K562 (cell line): ENCODE data around the gene MROH2B. TPM values are rescaled to one million over a fixed set of nuclear protein-coding genes. Genes with fewer than 3 reads are reported as not detected.

Source experiments
- ATAC-seq: fragments of 200-7000 bp; cut with Tn5 transposase; 3 replicates; pipeline ENCODE4 v1.9.1; 2020; ENCODE audit warnings: moderate library complexity
- BruUV-seq: library from RNA; stranded (reverse); fragments of 400-500 nt; replicated peaks from 2 replicates; lab custom pipeline; 2021; lab: Mats Ljungman, UMichigan
- CTCF ChIA-PET: fragments of 300-600 bp; formaldehyde crosslinking; extraction: SDS; loops from one replicate; lab custom pipeline; 2021; ENCODE audit warnings: low intra/inter-chr PET ratio; lab: Yijun Ruan, JAX
- POLR2A ChIA-PET: fragments of 300-600, 350-650 bp; sonication (Branson Sonifier 250); formaldehyde crosslinking; extraction: SDS; loops from one replicate; lab custom pipeline; 2021; ENCODE audit warnings: antibody characterized with exemption, inconsistent platforms; lab: Yijun Ruan, JAX
- DNase-seq, 4 experiments: peaks; one replicate each; pipeline versions ENCODE4 v3.0.0 to v3.0.0-alpha.2; 2011 to 2018; ENCODE audit warnings: low spot score in 3 of 4, mixed read lengths in 3 of 4; ENCODE audit errors: extremely low read depth in 1 of 4
- FAIRE-seq: peaks from 2 replicates; lab custom pipeline; 2011; peaks lifted over from hg19 to GRCh38; lab: Jason Lieb, UNC
- H2AFZ ChIP-seq: 2 replicates; pipeline ENCODE4 v1.6.0; 2011; ENCODE audit warnings: low read depth, low read length, control low read depth, inconsistent platforms
- H3K27ac ChIP-seq: fragments of 200-600 bp; 3 replicates; pipeline ENCODE4 v1.8.0; 2011; ENCODE audit warnings: low read depth, mild to moderate bottlenecking, control low read depth, inconsistent platforms, low read length, moderate library complexity, mixed read lengths; ENCODE audit errors: extremely low read depth
- H3K27me3 ChIP-seq, 2 experiments: fragments of 300-600 bp in 1 of 2; 2 replicates in 1 of 2; 3 replicates in 1 of 2; pipeline versions ENCODE4 v1.6.0 to v1.8.0; 2011; ENCODE audit warnings: inconsistent platforms in 2 of 2, low read length in 2 of 2, mild to moderate bottlenecking in 1 of 2, mixed read lengths in 1 of 2, moderate library complexity in 1 of 2; ENCODE audit not compliant: control insufficient read depth in 2 of 2, insufficient read depth in 2 of 2
- H3K36me3 ChIP-seq: fragments of 300-600 bp; 3 replicates; pipeline ENCODE4 v1.8.0; 2011; ENCODE audit warnings: mild to moderate bottlenecking, low read length, inconsistent platforms; ENCODE audit not compliant: control insufficient read depth, insufficient read depth
- H3K4me1 ChIP-seq, 2 experiments: fragments of 200-600 bp in 1 of 2; replicated peaks in 1 of 2; 2 replicates in 1 of 2; 3 replicates in 1 of 2; pipeline versions ENCODE4 v1.5.1 to v1.8.0; 2011; ENCODE audit warnings: inconsistent platforms in 2 of 2, low read length in 2 of 2, mild to moderate bottlenecking in 1 of 2, mixed read lengths in 1 of 2, moderate library complexity in 1 of 2; ENCODE audit not compliant: control insufficient read depth in 2 of 2, insufficient read depth in 2 of 2
- H3K4me2 ChIP-seq: 2 replicates; pipeline ENCODE4 v1.6.1; 2011; ENCODE audit warnings: low read length, control low read depth, inconsistent platforms, mixed read lengths; ENCODE audit not compliant: insufficient read depth
- H3K4me3 ChIP-seq: fragments of 200-600 bp; sonication (generic), shearing (Covaris generic); 2 replicates; pipeline ENCODE4 v1.5.1; 2016; ENCODE audit warnings: control low read depth, inconsistent platforms
- H3K79me2 ChIP-seq: fragments of 200-600 bp; 3 replicates; pipeline ENCODE4 v1.8.0; 2011; ENCODE audit warnings: low read length, inconsistent platforms; ENCODE audit not compliant: control insufficient read depth, insufficient read depth
- H3K9ac ChIP-seq, 2 experiments: 2 replicates each; pipeline versions ENCODE4 v1.6.0 to v1.6.1; 2011; ENCODE audit warnings: low read depth in 2 of 2, low read length in 2 of 2, control low read depth in 1 of 2, inconsistent platforms in 1 of 2, mild to moderate bottlenecking in 1 of 2, mixed read lengths in 1 of 2; ENCODE audit not compliant: insufficient read depth in 1 of 2
- H3K9me1 ChIP-seq: one replicate; pipeline ENCODE4 v1.6.0; 2011; ENCODE audit warnings: inconsistent platforms, mild to moderate bottlenecking, low read length, moderate library complexity; ENCODE audit not compliant: control insufficient read depth, insufficient read depth
- H3K9me3 ChIP-seq: replicated peaks from 2 replicates; pipeline ENCODE4 v1.5.1; 2011; ENCODE audit warnings: low read depth, low read length, inconsistent platforms; ENCODE audit not compliant: control insufficient read depth, insufficient read depth
- H4K20me1 ChIP-seq: replicated peaks from 2 replicates; pipeline ENCODE4 v1.6.1; 2011; ENCODE audit warnings: low read length, inconsistent platforms, mixed read lengths; ENCODE audit not compliant: control insufficient read depth, insufficient read depth
- IRF9 ChIP-seq: fragments of 450-650 bp; IDR thresholded peaks from 2 replicates; pipeline ENCODE4 v1.6.1; 2016; ENCODE audit warnings: missing biosample characterization, missing genetic modification characterization
- RERE ChIP-seq: sonication (generic); formaldehyde crosslinking; IDR thresholded peaks from 2 replicates; pipeline ENCODE4 v1.8.0; 2023; ENCODE audit warnings: missing genetic modification reagents, mild to moderate bottlenecking, borderline replicate concordance
- WGBS: fragments of 100-300 bp; shearing (Covaris generic); methylation state at CpG from one replicate; pipeline ENCODE4 v1.1.6; 2016; ENCODE audit warnings: low coverage, mixed read lengths; ENCODE audit not compliant: insufficient coverage; ENCODE audit errors: missing lambda C conversion rate; 5-methylcytosine and 5-hydroxymethylcytosine counted together
- in situ Hi-C: fragments of 300-500 bp; cut with MboI; formaldehyde crosslinking; loops from 4 replicates; pipeline ENCODE4 v1.15.0; 2018; ENCODE audit warnings: inconsistent platforms, mixed read lengths
- intact Hi-C: fragments of 100-400 bp; cut with micrococcal nuclease; formaldehyde crosslinking; loops from 2 replicates; pipeline ENCODE4 v1.14.2; 2022
- polyA plus RNA-seq, 8 experiments: library from polyadenylated mRNA; depleted of rRNA in 4 of 8; stranded (reverse) in 5 of 8; unstranded in 3 of 8; fragments of >200 nt; fragmentation: Nextera tagmentation in 2 of 8; fragmentation: Illumina TruSeq in 1 of 8; extraction: Ambion mirVana in 2 of 8; extraction: Trizol in 1 of 8; gene quantifications; 2 replicates each; pipeline versions ENCODE4 v1.2.1 to v1.2.3, GENCODE V29; 2011 to 2014; ENCODE audit warnings: inconsistent platforms in 1 of 8, missing spikeins in 1 of 8
- total RNA-seq, 7 experiments: library from RNA; depleted of rRNA in 6 of 7; stranded (reverse); fragments of >200 nt in 6 of 7; fragmentation: Illumina TruSeq in 2 of 7; extraction: Trizol in 2 of 7; gene quantifications; 2 replicates each; pipeline versions ENCODE4 v1.2.1 to v1.2.3, GENCODE V29; 2011 to 2021; ENCODE audit warnings: low replicate concordance in 1 of 7

The MROH2B gene
- total and polyA plus RNA-seq, 9 of the 15 experiments (the other 6 are each of a cell fraction or from before 2014, with no cell fraction given): not detected

- no peak for TF ChIP-seq RERE (CRISPR knock-in tag)
Measured at GRCh38 chr5:40991981-40992559, 79.1 kb downstream of the MROH2B start (continued).

- Histone ChIP-seq H3K4me1 (no peaks in the 10 kb centered on the region), H3K4me3 (no peak overlapping the region), H3K27ac (no peak overlapping the region), H3K27me3 (no peaks in the 10 kb centered on the region), H3K9me1 (no peaks in the 10 kb centered on the region), H3K36me3 (no peaks in the 10 kb centered on the region), H2AFZ (no peak overlapping the region), H4K20me1 (no peaks in the 10 kb centered on the region), H3K9me3 (no peaks in the 10 kb centered on the region), H3K9ac (no peak overlapping the region), H3K79me2 (no peaks in the 10 kb centered on the region), H3K4me2 (no peak overlapping the region)
- POLR2A ChIA-PET: no interaction called here
- BruUV-seq: no TSS peak
- 0% methylated on average over 2 of the region's 2 CpGs for WGBS
- no peak for FAIRE-seq
- ATAC-seq: no peak
- intact Hi-C loops (no loop called here), in situ Hi-C loops (no loop called here)
- CTCF ChIA-PET: no interaction called here
- no peak for DNase-seq
- TF ChIP-seq IRF9 (tag): no peak
Measured at GRCh38 chr5:40991168-40991980, 79.8 kb downstream of the MROH2B start.
